Gastrocnemius medialis (tissue), 4 donors: ENCODE results near the gene ARMS2. TPM values are rescaled to one million over a fixed set of nuclear protein-coding genes. Genes with fewer than 3 reads are reported as not detected.
A peak's percentile ranks its signal among the peaks of the same experiment; 100 is the strongest.

Experiments used
- ATAC-seq, 2 donors: fragments of 150-250 bp; one replicate each; pipeline ENCODE4 v1.9.1; 2016
- DNase-seq, 2 donors: peaks; one replicate each; pipeline ENCODE4 v3.0.0-alpha.2; 2019
- H3K27ac ChIP-seq, 4 donors: fragments of 200-600 bp; sonication (generic); 1 replicate in 1 of 4; 2 replicates in 3 of 4; pipeline ENCODE4 v1.5.1; 2016 to 2018; ENCODE audit warnings: mild to moderate bottlenecking in 2 of 4, moderate library complexity in 1 of 4
- H3K27me3 ChIP-seq, 3 donors: fragments of 200-600 bp; sonication (generic) in 2 of 3; 1 replicate in 1 of 3; 2 replicates in 2 of 3; pipeline versions ENCODE4 v1.5.1 to v1.6.0; 2016 to 2019; ENCODE audit warnings: mild to moderate bottlenecking in 1 of 3, moderate library complexity in 1 of 3
- H3K36me3 ChIP-seq, 2 donors: fragments of 200-600 bp; sonication (generic) in 1 of 2; one replicate each; pipeline ENCODE4 v1.5.1; 2017 to 2018
- H3K4me1 ChIP-seq, 2 donors: fragments of 200-600 bp; sonication (generic) in 1 of 2; one replicate each; pipeline ENCODE4 v1.5.1; 2016 to 2017; ENCODE audit warnings: mild to moderate bottlenecking in 2 of 2
- H3K4me3 ChIP-seq, 4 donors: fragments of 200-600 bp; sonication (generic) in 3 of 4; 1 replicate in 1 of 4; 2 replicates in 3 of 4; pipeline ENCODE4 v1.5.1; 2016 to 2019; ENCODE audit warnings: mild to moderate bottlenecking in 2 of 4
- H3K9me3 ChIP-seq, 3 donors: fragments of 200-600 bp; sonication (generic) in 2 of 3; 1 replicate in 1 of 3; 2 replicates in 2 of 3; pipeline ENCODE4 v1.5.1; 2016 to 2019
- POLR2A ChIP-seq, 2 donors: fragments of 450-650 bp; IDR thresholded peaks; one replicate each; pipeline ENCODE4 v1.6.1; 2017; ENCODE audit warnings: antibody characterized with exemption in 2 of 2, mild to moderate bottlenecking in 2 of 2, moderate library complexity in 2 of 2
- in situ Hi-C, 4 donors: fragments of 200-750 bp; cut with MboI; loops; one replicate each; pipeline versions ENCODE4 v1.15.0 to v1.8.0; 2017; ENCODE audit warnings: low sequenced_read_pairs in 4 of 4
- intact Hi-C: fragments of 100-400 bp; cut with DNase I; formaldehyde crosslinking; loops from one replicate; pipeline ENCODE4 v1.15.1; 2023; ENCODE audit warnings: low total_unique reads
- total RNA-seq, 4 donors: library from RNA; depleted of rRNA; stranded (reverse); fragments of >200 nt; gene quantifications; one replicate each; pipeline versions ENCODE4 v1.1.0 to v1.2.3, GENCODE V29; 2016
- TF ChIP-seq, protein P1 (sequence below), 5 experiments: fragments of 450-650 bp in 3 of 5; fragments of 200-600 bp in 2 of 5; sonication (generic) in 2 of 5; IDR thresholded peaks in 4 of 5; conservative IDR thresholded peaks in 1 of 5; 1 replicate in 4 of 5; 2 replicates in 1 of 5; pipeline ENCODE4 v1.5.1; 2016 to 2019; ENCODE audit warnings: antibody characterized with exemption in 5 of 5, mild to moderate bottlenecking in 3 of 5, moderate library complexity in 3 of 5

Gene ARMS2
- total RNA-seq, 4 donors from 2014 or later, result not detected

DNA sequence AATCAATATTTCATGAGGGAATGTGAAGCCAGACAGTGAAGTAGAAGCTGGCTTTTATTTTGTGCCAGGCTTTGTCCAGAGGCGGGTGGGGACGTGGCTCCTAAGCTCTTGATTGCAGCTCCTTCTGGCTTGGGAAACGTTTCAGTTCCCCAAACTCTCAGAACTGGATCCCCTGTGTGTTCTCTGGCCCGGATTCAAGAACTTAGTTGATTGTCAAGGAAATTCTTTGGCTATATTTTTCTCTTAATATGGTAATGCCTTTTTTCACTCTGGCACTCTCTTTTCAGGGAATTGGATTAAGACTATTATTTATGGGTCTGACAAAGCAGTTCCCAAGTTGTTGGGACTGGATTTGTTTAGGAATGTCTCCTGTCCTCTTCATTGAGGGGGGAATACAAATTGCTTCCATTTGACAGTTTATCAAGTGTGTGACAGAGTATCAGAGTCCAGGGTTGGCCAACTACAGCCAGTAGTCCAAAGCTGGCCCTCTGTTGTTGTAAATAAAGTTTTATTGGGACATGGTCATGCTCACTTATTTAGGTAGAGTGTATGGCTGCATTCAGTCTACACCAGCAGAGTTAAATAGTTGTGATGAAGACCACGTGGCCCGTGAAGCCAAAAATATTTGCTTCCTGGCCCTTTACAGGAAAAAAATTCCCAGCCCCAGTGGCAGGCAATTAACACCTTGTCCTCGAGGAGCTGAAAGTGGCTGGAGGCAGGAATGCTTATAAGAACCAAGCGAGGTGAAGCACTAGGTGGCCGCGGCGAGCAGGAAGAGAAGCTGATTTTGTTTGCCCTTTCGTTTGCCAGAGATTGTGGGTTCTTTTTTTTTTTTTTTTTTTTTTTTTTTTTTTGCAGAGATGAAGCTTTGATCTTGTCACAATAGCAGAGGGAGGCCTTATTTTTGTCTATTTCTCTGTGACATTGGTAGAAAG, 41.2 kb downstream of the ARMS2 start:
- Histone ChIP-seq H3K4me3 (no peak overlapping the region), H3K9me3 (no peaks in the 10 kb centered on the region), H3K27me3 (no peaks in the 10 kb centered on the region), H3K27ac (peak overlapping the region; percentile 40 to 77 (median 54)), H3K36me3 (no peaks in the 10 kb centered on the region), H3K4me1 (peaks cover 15 to 18% of the 10 kb centered on the region in 2 donors)
- in situ Hi-C loops, result no loop called here
- TF ChIP-seq, protein P1, sequence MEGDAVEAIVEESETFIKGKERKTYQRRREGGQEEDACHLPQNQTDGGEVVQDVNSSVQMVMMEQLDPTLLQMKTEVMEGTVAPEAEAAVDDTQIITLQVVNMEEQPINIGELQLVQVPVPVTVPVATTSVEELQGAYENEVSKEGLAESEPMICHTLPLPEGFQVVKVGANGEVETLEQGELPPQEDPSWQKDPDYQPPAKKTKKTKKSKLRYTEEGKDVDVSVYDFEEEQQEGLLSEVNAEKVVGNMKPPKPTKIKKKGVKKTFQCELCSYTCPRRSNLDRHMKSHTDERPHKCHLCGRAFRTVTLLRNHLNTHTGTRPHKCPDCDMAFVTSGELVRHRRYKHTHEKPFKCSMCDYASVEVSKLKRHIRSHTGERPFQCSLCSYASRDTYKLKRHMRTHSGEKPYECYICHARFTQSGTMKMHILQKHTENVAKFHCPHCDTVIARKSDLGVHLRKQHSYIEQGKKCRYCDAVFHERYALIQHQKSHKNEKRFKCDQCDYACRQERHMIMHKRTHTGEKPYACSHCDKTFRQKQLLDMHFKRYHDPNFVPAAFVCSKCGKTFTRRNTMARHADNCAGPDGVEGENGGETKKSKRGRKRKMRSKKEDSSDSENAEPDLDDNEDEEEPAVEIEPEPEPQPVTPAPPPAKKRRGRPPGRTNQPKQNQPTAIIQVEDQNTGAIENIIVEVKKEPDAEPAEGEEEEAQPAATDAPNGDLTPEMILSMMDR (IDR thresholded peaks at IDR 0.05 in 4 of 5, conservative IDR thresholded peaks at IDR 0.05 in 1 of 5), result no peak
- no peak for TF ChIP-seq POLR2A (IDR thresholded peaks at IDR 0.05)
- DNase-seq (peak; percentile 45 to 49), ATAC-seq (peak; percentile 21 to 34)
- intact Hi-C loops, result no loop called here

DNA sequence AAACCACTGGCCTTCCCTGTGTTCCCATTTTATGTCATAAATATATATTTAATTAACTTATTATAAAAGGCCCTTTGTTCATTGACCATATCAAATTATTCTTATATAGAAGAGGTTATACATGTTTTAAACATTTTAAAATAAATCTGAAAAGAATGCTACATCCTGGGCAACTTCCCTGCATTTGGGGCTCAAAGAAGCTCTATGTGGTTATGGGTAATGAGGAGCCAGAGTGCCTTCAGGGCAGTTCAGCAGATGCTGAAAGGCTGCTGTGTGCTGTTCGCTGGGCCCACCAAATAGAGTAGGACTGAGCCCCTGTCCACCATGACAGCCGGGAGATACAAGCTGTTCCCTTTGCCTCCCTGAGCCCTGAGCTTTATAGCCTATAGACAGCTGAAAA, 42.8 kb downstream of the ARMS2 start:
- TF ChIP-seq, protein P1 (IDR thresholded peaks at IDR 0.05 in 4 of 5, conservative IDR thresholded peaks at IDR 0.05 in 1 of 5), result no peak
- TF ChIP-seq POLR2A (IDR thresholded peaks at IDR 0.05), result no peak
- Histone ChIP-seq H3K4me3 (no peak overlapping the region), H3K9me3 (no peaks in the 10 kb centered on the region), H3K4me1 (peaks cover 15 to 18% of the 10 kb centered on the region in 2 donors), H3K27ac (no peak overlapping the region), H3K27me3 (no peaks in the 10 kb centered on the region), H3K36me3 (no peaks in the 10 kb centered on the region)
- no peak for DNase-seq
- intact Hi-C loops (no loop called here), in situ Hi-C loops (no loop called here)
- no peak for ATAC-seq

DNA sequence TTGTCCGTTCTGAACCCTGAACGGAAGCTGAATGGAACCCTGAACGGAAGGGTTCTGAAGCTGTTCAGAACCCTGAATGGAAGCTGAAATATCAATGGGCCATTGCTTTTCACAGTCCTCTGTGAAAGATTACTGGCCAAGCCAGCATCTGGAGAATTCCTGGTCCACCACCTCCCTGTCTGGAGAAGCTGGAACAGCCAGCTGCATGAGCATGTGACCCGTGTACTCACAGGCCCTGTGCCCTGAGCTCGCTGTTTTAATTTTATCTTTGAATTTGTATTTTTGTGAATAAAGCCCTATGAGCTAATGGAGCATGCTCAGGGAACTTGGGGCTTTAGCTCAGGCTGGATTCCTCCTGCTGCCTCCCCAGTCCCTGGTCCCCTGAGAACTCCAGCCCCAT, 44.1 kb downstream of the ARMS2 start:
- Histone ChIP-seq H3K36me3 (no peaks in the 10 kb centered on the region), H3K4me1 (peaks cover 15 to 18% of the 10 kb centered on the region in 2 donors), H3K27ac (peak overlapping the region; percentile 33 to 69 (median 46)), H3K4me3 (no peak overlapping the region), H3K27me3 (no peaks in the 10 kb centered on the region), H3K9me3 (no peaks in the 10 kb centered on the region)
- DNase-seq (peak in 1 of 2 donors; percentile 25), ATAC-seq (peak in 1 of 2 donors; percentile 57)
- in situ Hi-C loops, result no loop called here
- intact Hi-C loops, result no loop called here
- TF ChIP-seq POLR2A (IDR thresholded peaks at IDR 0.05), result no peak
- TF ChIP-seq, protein P1 (IDR thresholded peaks at IDR 0.05 in 4 of 5, conservative IDR thresholded peaks at IDR 0.05 in 1 of 5), result no peak

DNA sequence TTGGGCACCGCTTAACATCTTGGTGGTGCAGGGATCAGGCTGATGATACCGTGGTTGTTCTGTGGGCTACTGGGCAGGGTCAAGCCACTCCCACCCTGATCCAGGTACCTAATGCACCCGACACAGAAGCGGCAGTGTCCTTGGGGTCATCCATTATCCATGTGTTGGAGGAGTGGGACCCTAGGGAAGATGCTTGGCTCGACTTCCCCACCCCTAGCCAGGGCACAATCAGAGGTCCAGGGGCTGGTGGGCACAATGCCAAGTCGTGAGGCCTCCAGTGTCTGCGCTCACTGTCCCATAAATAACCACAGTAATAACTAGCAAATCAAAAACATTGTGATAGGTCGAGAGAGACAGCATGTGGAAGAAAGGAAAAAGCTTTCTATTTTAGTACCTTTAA, 44.6 kb downstream of the ARMS2 start:
- Histone ChIP-seq H3K4me1 (peaks cover 15 to 18% of the 10 kb centered on the region in 2 donors), H3K36me3 (no peaks in the 10 kb centered on the region), H3K4me3 (no peak overlapping the region), H3K9me3 (no peaks in the 10 kb centered on the region), H3K27ac (peak overlapping the region; percentile 33 to 69 (median 46)), H3K27me3 (no peaks in the 10 kb centered on the region)
- intact Hi-C loops (no loop called here), in situ Hi-C loops (no loop called here)
- DNase-seq (no peak), ATAC-seq (no peak)
- TF ChIP-seq, protein P1 (IDR thresholded peaks at IDR 0.05 in 4 of 5, conservative IDR thresholded peaks at IDR 0.05 in 1 of 5), result no peak
- TF ChIP-seq POLR2A (IDR thresholded peaks at IDR 0.05), result no peak
